HG03103 (cell line): ENCODE results near the gene WBP1L.
"Not testable (repeated sequence)": the region's sequence is repeated elsewhere in the genome, so short reads cannot be mapped to it uniquely, and the experiment has no call there.

Experiments
- ATAC-seq: cut with Tn5 transposase; IDR thresholded peaks from one replicate; pipeline ENCODE4 v1.9.1; 2021; ENCODE audit warnings: low read depth; ENCODE audit not compliant: unreplicated experiment

Gene WBP1L

DNA sequence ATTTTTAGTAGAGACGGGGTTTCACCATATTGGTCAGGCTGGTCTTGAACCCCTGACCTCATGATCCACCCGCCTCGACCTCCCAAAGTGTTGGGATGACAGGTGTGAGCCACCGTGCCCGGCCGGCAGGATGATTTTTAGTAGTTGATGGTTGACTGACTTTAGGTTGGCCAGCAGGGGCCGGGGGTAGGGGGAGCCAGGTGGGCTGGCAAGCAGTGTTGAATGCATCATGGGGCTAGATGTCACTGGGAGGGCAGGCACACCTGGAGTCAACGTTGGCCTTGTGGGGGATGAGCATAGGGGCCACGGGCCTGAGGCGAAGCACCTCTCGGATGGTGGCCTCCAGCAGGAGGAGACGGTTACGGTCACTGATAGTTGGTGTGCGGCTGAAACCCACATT is 88.5 kb downstream of the WBP1L start:
- no peak for ATAC-seq

DNA sequence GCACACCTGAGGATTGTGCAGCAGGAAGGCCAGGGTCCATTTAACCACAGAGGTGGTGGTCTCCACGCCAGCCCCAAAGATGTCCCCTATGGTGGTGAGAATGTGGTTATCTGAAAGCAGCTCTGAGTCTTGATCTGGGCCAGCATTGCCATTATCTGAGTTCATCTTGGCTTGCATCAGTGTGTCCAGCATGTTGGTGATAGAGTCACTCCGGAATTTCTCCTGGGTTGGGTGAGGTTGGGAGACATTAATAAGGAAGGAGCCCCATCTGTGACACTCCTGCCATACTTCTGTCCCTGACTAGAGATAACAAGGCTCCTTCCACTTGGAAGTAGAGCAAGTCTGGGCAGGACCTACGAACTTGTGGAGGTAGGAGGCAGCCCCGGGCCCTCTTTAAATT is 89.2 kb downstream of the WBP1L start:
- no peak for ATAC-seq

DNA sequence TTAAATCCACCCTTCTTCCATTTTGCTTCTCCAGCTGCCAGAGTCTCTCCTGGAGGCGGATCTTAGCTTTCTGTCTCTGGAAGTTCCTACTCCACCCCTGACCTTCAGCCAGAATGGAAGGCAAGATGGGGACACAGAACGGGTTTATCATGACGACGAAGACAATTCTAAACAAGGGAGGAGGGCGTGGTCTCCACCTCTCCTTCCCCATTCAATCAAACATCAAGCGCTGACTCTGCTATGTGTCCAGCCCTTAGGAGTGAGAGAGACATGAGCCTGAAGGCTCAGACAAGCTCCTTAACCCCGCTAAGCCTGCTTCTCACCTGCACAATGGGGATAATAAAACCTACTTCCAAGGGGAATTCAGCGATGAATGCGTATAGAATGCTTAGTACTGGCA is 90.4 kb downstream of the WBP1L start:
- ATAC-seq: no peak

DNA sequence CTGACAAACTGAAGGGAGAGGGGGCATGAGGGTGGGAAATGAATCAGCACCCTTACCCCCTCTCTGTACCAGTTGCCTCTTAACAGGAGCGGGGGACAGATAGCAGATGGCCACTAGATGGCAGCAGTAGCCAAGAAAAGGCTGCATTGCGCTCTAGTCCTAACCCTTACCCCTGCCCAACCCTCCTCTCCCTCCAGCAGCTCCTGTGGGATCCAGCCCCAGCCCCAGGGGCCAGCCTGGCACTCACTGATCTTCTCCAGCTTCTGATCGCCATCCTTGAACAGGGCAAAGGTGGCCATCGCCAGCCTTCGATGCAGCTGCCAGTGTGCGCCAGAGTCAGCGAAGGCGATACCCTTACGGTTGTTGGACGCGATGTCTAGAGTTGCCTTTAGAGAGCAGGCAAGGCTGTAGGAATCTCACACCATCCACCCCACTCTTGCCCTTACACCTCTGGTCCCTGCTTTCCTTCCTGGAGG is 91.3 kb downstream of the WBP1L start:
- no peak for ATAC-seq

DNA sequence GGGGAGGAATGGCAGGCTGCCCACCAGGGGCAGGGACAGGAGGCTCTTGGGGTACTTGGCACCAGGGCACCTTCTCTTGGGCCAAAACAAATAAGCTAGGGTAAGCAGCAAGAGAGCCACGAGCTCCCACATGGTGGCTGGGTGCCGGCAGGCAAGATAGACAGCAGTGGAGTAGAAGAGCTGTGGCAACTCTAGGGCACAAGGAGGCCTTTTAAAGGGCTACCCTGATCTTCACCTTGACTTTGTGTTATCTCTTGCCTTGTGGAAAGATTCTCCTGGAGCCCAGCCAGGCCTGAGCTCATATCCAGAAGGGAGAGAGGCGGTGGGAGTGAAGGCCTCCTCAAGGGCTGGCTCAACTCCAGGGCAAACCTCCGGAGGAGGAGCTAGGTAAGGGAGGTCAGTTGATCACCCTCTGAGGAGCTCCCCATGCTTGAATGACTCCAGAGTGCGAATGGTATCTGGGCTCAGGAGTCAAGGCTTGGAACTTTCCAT is 93.5 kb downstream of the WBP1L start, which contains the start of gene CYP17A1:
TSS of gene CYP17A1 (minus strand) at position 184 of the 492 bp plus-strand sequence. CDS start at position 132, 52 bp downstream.
- ATAC-seq: no peak

DNA sequence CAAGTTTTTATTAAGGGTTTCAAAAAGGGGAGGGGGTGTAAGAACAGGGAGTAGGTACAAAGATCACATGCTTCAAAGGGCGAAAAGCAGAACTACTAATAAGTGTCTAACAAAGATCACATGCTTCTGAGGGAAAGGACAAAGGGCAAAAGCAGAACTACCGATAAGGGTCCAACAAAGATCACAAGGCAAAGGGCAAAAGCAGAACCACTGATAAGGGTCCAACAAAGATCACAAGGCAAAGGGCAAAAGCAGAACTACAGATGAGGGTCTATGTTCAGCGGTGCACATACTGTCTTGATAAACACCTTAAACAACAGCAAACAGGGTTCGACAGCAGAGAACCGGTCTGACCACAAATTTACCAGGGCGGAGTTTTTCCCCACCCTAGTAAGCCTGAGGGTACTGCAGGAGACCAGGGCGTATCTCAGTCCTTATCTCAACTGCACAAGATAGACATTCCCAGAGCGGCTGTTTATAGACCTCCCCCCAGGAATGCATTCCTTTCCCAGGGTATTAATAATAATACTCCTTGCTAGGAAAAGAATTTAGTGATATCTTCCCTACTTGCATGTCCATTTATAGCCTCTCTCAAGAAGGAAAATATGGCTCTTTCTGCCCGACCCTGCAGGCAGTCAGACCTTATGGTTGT is 94.7 kb downstream of the WBP1L start:
- ATAC-seq: not testable (repeated sequence)

DNA sequence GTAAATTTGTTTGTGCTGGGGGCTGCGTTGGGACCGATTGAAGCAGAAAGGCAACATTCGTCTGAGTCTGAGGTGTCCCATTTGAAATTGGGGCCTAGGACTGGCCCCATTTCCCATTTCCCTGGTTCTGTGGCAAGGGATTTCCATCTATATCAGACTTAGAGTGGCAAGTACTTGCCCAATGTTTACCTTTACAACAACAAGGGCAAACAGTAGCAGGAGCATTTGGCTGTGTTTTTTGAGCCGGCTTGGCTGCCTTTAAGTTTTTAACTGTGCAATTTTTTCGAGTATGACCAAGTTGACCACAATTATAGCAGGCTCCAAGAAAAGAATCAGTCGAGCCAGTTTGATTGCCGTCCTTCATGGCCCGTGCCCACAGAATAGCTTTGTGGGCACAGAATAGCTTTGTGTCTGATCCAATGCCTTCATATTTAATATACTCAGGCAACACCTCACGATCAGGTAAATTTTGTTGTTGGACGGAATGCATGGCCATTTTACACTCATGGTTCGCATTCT is 98.1 kb downstream of the WBP1L start:
- no peak for ATAC-seq

DNA sequence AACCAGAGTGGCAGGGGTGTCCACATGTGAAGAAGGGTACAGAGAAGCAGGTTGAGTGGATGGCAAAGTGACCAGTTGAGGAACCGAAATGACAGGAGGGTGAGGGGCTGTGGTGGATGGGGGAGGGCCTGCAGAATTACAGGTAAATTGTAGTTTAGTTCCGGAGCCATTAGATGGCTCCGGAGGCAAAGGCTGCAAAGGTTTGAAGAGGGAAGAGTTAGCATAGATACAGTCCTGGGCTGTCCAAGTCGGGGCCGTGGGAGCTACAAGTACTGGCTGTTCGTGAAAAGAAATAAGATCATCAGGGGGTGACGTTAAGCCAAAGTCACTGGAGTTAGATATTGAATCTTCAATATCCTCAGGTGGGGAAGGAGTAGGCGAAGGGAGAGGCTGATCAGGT is 99.4 kb downstream of the WBP1L start:
- ATAC-seq: not testable (repeated sequence)

DNA sequence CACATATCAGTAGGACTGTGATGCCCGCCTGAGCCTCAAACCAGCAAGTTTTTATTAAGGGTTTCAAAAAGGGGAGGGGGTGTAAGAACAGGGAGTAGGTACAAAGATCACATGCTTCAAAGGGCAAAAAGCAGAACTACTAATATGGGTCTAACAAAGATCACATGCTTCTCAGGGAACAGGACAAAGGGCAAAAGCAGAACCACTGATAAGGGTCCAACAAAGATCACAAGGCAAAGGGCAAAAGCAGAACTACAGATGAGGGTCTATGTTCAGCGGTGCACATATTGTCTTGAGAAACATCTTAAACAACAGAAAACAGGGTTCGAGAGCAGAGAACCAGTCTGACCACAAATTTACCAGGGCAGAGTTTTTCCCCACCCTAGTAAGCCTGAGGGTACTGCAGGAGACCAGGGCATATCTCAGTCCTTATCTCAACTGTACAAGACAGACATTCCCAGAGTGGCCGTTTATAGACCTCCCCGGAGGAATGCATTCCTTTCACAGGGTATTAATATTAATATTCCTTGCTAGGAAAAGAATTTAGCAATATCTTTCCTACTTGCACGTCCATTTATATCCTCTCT is 100.5 kb downstream of the WBP1L start:
- ATAC-seq: not testable (repeated sequence)

DNA sequence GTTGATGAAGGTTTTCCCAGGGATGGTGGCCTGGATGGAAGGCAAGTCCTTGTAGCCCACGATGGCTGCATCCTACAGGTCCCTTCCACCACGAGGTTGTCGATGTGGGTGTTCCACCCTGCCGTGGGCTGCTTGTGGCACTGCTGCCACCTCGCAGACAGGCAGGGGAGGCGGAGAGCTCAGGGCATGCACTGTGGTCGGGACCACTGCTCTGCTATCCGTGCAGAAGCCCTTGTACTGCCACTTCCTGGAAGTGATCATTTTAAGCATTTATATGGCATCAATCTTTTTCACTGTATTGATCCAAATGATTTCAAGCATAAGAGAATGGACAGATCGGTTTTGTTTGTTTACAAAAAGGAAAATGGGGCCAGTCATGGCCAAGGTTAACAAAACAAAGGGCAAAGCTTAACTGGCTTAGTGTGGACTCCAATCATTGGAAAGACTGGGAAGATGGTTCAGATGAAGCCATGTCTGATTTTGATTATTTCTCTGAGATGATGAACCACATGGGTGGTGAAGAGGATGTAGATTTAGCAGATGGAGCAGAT is 101.7 kb downstream of the WBP1L start:
- ATAC-seq: no peak

DNA sequence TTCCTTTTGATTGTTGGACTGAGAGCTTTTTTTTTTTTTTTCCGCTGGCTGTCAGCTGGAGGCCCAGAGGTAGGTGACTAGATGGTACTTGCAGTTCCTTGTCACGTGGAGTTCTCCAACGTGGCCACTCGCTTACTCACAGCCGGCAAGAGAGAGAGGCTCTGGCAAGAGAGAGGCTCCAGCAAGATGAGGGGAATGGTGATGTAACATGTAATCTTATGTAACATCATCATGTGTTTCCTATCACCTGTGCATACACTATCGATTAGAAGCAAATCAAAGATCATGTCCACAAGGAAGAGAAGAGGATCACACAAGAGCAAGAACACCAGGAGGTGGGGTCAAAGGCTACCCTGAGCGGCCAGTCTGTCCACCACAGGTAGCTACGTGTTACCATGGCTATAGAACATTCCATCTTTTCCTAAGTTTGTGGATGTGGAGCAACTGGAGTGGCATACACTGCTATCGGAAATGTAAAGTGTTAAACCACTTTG is 106.3 kb downstream of the WBP1L start:
- no peak for ATAC-seq

DNA sequence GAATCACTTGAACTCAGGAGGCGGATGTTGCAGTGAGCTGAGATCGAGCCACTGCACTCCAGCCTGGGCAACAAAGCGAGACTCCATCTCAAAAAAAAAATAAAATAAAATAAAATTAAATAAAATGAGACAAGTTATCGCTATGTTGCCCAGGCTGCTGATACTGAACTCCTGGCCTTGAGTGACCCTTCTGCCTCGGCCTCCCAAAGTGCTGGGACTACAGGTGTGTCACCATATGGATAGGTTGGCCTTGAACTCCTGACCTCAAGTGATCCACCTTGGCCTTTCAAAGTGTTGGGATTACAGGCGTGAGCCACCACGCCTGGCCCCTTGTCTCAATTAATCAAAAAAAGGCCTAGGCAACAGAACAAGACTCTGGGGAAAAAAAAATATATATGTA is 109.5 kb downstream of the WBP1L start:
- ATAC-seq: not testable (repeated sequence)

DNA sequence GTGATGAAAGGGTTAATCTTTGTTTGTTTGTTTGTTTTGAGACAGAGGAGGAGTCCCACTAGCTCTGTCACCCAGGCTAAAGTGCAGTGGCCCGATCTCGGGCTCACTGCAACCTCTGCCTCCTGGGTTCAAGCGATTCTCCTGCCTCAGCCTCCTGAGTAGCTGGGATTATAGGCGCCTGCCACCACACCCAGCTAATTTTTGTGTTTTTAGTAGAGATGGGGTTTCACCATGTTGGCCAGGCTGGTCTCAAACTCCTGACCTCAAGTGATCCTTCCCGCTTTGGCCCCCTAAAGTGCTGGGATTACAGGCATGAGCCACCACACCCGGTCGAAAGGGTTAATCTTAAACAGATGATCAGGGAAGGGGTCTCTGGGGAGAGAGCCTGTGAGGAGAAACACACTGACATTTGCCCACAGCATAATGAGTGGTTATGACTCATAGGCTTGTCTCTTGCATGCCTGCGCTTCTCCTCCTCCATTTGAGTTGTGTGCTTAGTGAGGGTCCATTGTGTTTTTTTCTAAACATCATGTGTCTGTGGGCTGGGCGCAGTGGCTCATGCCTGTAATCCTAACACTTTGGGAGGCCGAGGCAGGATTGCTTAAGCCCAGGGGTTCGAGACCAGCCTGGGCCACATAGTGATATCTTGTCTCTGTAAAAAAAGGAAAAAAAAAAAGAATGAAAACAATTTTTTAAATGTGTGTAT is 112.1 kb downstream of the WBP1L start:
- ATAC-seq: not testable (repeated sequence)

DNA sequence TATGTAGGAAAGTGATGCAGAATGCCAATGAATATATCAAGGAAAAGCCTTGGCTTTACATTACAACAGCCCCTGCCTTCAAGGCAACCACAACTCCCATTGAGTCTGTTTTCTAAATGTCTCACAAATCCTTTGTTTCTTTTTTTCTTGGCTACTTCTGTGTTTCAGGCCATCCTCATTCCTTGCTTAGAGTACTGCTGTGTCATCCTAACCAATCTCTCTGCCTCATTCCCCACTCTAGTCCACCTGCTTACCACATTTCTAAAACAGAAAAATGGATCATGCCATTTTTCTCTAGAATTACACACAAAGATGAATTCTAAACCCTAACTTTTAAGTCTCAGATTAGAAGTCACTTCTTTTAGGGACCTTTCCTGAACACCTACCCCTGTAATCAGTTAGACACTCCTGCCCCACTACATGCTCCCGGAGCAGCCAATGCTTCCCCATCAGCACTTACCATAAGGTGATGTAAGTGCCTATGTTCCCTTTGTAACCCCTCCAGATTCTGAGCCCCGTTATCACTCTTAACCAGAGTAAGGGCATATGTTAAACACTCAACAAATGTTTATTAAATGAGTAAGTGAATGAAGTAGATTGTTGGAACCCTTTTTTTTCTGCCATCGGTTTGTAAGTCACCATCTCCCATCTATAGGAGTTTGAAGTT is 113.1 kb downstream of the WBP1L start:
- no peak for ATAC-seq

DNA sequence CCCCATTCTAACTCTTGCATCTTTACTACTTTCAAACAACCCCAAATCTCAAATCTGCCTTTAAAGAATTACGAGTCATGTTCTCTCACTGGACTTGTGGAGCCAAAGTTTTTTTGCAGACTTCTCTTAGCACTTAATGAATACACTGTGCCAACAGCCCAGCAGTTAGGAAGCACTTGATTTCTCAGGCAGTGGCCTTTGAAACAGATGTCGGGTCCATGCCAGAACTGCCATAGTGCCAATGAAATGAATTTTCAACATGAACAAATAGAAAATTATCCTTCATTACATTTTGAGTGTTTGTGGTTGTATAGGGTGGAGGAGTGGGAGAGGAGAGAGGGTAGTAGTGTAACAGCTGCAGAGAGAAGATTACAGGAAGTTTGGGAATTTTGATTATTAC is 116.2 kb downstream of the WBP1L start:
- ATAC-seq: no peak

DNA sequence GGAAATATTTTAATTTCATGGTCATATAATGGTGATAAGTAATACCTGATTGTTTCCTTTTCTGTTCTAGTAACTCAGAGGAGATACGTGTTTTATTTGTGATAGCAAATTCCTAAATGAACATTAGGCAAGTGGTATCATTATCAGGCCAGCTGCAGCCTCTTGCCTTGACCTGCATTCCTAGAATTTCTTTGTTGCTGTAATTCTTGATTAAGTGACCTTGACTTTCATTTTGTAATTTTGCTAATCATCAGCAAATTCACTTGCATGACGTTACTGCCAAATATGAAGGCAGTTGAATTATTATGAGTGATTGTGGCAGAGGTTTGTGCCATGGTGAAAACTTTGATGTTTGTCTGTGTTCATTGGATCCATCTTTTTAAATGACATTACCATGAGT is 119.9 kb downstream of the WBP1L start:
- ATAC-seq: no peak

DNA sequence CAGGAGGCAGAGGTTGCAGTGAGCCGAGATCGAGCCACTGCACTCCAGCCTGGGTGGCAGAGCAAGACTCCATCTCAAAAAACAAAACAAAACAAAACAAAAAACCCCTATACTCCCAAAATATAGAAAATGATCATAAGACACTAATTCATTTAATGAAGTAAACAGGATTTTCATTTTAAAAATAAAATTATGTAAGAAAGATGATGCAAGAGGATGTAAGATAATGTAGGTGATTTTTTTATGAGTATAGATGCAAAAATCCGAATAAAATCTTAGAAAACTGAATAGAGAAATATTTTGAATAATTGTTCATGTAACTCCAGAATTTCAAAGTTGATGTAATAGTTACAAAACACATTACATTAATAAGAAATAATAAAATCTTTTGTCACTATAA is 121.9 kb downstream of the WBP1L start:
- no peak for ATAC-seq
